Loucy (cell line): Measurements from ENCODE around the gene DAB1.

Source experiments
- H2AFZ ChIP-seq: fragments of 200-600 bp; sonication (generic); 2 replicates; pipeline ENCODE4 v1.6.0; 2016; ENCODE audit warnings: antibody characterized with exemption, mild to moderate bottlenecking, low read length, moderate library complexity
- H3F3A ChIP-seq: fragments of 200-600 bp; 2 replicates; pipeline ENCODE4 v1.6.0; 2016; ENCODE audit warnings: antibody characterized with exemption, low read depth, mild to moderate bottlenecking
- H3K27me3 ChIP-seq: fragments of 200-600 bp; sonication (generic); 2 replicates; pipeline ENCODE4 v1.6.1; 2014; ENCODE audit warnings: low read length, mild to moderate bottlenecking; ENCODE audit not compliant: insufficient read depth, poor library complexity, severe bottlenecking
- H3K36me3 ChIP-seq: fragments of 200-600 bp; sonication (generic); 2 replicates; pipeline ENCODE4 v1.6.1; 2016; ENCODE audit warnings: low read length; ENCODE audit not compliant: insufficient read depth
- H3K4me1 ChIP-seq: fragments of 200-600 bp; sonication (generic); 2 replicates; pipeline ENCODE4 v1.5.1; 2014; ENCODE audit warnings: low read length, mild to moderate bottlenecking; ENCODE audit not compliant: insufficient read depth, poor library complexity, severe bottlenecking
- H3K4me2 ChIP-seq: fragments of 200-600 bp; sonication (generic); 2 replicates; pipeline ENCODE4 v1.6.0; 2014; ENCODE audit warnings: antibody characterized with exemption, low read length, low read depth, mild to moderate bottlenecking; ENCODE audit not compliant: poor library complexity, severe bottlenecking
- H3K4me3 ChIP-seq: fragments of 200-600 bp; sonication (generic); 2 replicates; pipeline ENCODE4 v1.5.1; 2014; ENCODE audit warnings: low read length, mild to moderate bottlenecking, mixed read lengths; ENCODE audit not compliant: poor library complexity, severe bottlenecking
- H3K79me2 ChIP-seq: fragments of 200-600 bp; sonication (generic); 2 replicates; pipeline ENCODE4 v1.6.1; 2014; ENCODE audit warnings: low read length; ENCODE audit not compliant: insufficient read depth
- H3K9ac ChIP-seq: fragments of 200-600 bp; sonication (generic); 2 replicates; pipeline ENCODE4 v1.6.0; 2014; ENCODE audit warnings: mild to moderate bottlenecking, low read depth, low read length, moderate library complexity; ENCODE audit not compliant: poor library complexity, severe bottlenecking
- H3K9me2 ChIP-seq: fragments of 200-600 bp; sonication (generic); replicated peaks from 2 replicates; pipeline ENCODE4 v1.6.1; 2016; ENCODE audit warnings: low read depth, low read length, mixed read lengths
- H3K9me3 ChIP-seq: fragments of 200-600 bp; sonication (generic); 2 replicates; pipeline ENCODE4 v1.6.1; 2014; ENCODE audit warnings: mild to moderate bottlenecking, antibody characterized with exemption, low read length, low read depth; ENCODE audit not compliant: insufficient read depth
- H4K20me1 ChIP-seq: fragments of 200-600 bp; sonication (generic); 2 replicates; pipeline ENCODE4 v1.6.0; 2014; ENCODE audit warnings: antibody characterized with exemption, low read length, mild to moderate bottlenecking; ENCODE audit not compliant: insufficient read depth, poor library complexity, severe bottlenecking
- EZH2phosphoT487 ChIP-seq: fragments of 200-600 bp; IDR thresholded peaks from 2 replicates; pipeline ENCODE4 v1.6.1; 2018; ENCODE audit warnings: antibody characterized with exemption, mild to moderate bottlenecking, moderate library complexity, borderline replicate concordance
- TF ChIP-seq, protein P1 (sequence below): fragments of 200-600 bp; sonication (generic); conservative IDR thresholded peaks from 2 replicates; pipeline ENCODE4 v1.5.1; 2014; ENCODE audit warnings: mild to moderate bottlenecking, antibody characterized with exemption, low read length

The DAB1 gene

DNA sequence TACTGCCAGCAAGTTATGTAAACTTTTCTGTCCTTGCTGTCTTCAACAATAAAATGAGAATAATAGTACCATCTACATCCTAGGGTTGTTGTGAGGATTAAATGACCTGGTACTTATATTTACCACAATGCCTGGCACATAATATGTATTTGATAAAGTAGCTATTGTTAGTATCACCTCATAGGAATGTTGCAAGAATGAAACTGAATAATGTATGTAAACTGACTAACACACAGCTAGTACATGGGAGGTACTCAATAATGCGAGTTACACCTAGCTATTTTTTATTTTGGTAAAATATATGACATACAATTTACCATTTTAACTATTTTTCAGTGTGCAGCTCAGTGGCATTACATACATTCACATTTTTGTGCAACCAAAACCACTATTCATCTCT is 289.1 kb downstream of the DAB1 start:
- Histone ChIP-seq H3K9me2 (no peaks in the 10 kb centered on the region), H3K9me3 (no peaks in the 10 kb centered on the region), H3K4me3 (no peak overlapping the region), H3K4me1 (no peaks in the 10 kb centered on the region), H3K9ac (no peak overlapping the region), H2AFZ (no peak overlapping the region), H3K79me2 (no peaks in the 10 kb centered on the region), H3K4me2 (no peak overlapping the region), H3K36me3 (no peaks in the 10 kb centered on the region), H3K27me3 (no peaks in the 10 kb centered on the region), H4K20me1 (no peaks in the 10 kb centered on the region), H3F3A (no peaks in the 10 kb centered on the region)
- TF ChIP-seq, protein P1, sequence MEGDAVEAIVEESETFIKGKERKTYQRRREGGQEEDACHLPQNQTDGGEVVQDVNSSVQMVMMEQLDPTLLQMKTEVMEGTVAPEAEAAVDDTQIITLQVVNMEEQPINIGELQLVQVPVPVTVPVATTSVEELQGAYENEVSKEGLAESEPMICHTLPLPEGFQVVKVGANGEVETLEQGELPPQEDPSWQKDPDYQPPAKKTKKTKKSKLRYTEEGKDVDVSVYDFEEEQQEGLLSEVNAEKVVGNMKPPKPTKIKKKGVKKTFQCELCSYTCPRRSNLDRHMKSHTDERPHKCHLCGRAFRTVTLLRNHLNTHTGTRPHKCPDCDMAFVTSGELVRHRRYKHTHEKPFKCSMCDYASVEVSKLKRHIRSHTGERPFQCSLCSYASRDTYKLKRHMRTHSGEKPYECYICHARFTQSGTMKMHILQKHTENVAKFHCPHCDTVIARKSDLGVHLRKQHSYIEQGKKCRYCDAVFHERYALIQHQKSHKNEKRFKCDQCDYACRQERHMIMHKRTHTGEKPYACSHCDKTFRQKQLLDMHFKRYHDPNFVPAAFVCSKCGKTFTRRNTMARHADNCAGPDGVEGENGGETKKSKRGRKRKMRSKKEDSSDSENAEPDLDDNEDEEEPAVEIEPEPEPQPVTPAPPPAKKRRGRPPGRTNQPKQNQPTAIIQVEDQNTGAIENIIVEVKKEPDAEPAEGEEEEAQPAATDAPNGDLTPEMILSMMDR: no peak

- no peak overlapping the region for H3K9ac ChIP-seq
- no peaks in the 10 kb centered on the region for H4K20me1 ChIP-seq
- H3F3A ChIP-seq: no peaks in the 10 kb centered on the region
- no peaks in the 10 kb centered on the region for H3K27me3 ChIP-seq
- no peaks in the 10 kb centered on the region for H3K79me2 ChIP-seq
- H3K4me2 ChIP-seq: no peak overlapping the region
- H2AFZ ChIP-seq: no peak overlapping the region
- no peaks in the 10 kb centered on the region for H3K4me1 ChIP-seq
- no peaks in the 10 kb centered on the region for H3K9me2 ChIP-seq
- no peaks in the 10 kb centered on the region for H3K36me3 ChIP-seq
- H3K4me3 ChIP-seq: no peak overlapping the region
- H3K9me3 ChIP-seq: no peaks in the 10 kb centered on the region
- no peak for TF ChIP-seq EZH2phosphoT487
- TF ChIP-seq, protein P1: no peak
These were observed 290.2 kb downstream of the DAB1 start for GRCh38 chr1:57133686-57134085.

GRCh38 chr1:57132993-57133622 is 290.8 kb downstream of the DAB1 start:
- H2AFZ ChIP-seq: no peak overlapping the region
- no peaks in the 10 kb centered on the region for H3K79me2 ChIP-seq
- TF ChIP-seq, protein P1: no peak
- TF ChIP-seq EZH2phosphoT487: no peak
- no peak overlapping the region for H3K4me3 ChIP-seq
- no peaks in the 10 kb centered on the region for H3K36me3 ChIP-seq
- H3K9ac ChIP-seq: no peak overlapping the region
- H4K20me1 ChIP-seq: no peaks in the 10 kb centered on the region
- H3K27me3 ChIP-seq: no peaks in the 10 kb centered on the region
- no peak overlapping the region for H3K4me2 ChIP-seq
- no peaks in the 10 kb centered on the region for H3K9me2 ChIP-seq
- no peaks in the 10 kb centered on the region for H3F3A ChIP-seq
- H3K4me1 ChIP-seq: no peaks in the 10 kb centered on the region
- no peaks in the 10 kb centered on the region for H3K9me3 ChIP-seq
